Tracheal epithelial cell (primary cell): ENCODE data around the gene TNF. TPM values are rescaled to one million over a fixed set of nuclear protein-coding genes. Genes with fewer than 3 reads are reported as not detected.

Source experiments
- total RNA-seq: library from RNA; depleted of rRNA; stranded (reverse); fragments of >200 nt; gene quantifications from 2 replicates; pipeline ENCODE4 v1.2.1, GENCODE V29; 2014

TNF gene
- total RNA-seq = 4.3 TPM in 1 of 2 replicates, not detected in the other

GRCh38 chr6:31575335-31575901 is at the start of gene TNF:
TSS of gene TNF (plus strand) at chr6:31575565. CDS start at chr6:31575742, 177 bp downstream.

GRCh38 chr6:31528821-31529328 is 46.5 kb upstream of the TNF start, which contains the start of gene MCCD1:
TSS of gene MCCD1 (plus strand) at chr6:31528962. CDS start at chr6:31529015, 53 bp downstream.

GRCh38 chr6:31541658-31542521 is 33.5 kb upstream of the TNF start, which contains the start of gene DDX39B:
TSS of gene DDX39B (minus strand) at chr6:31542003. CDS start at chr6:31540532, 1,471 bp downstream.

GRCh38 chr6:31546339-31546957 is 28.9 kb upstream of the TNF start, which contains the start of gene ATP6V1G2:
TSS of gene ATP6V1G2 (minus strand) at chr6:31546608. CDS start at chr6:31546559, 49 bp downstream.

GRCh38 chr6:31546958-31547726 is 28.2 kb upstream of the TNF start, which contains the start of gene NFKBIL1:
TSS of gene NFKBIL1 (plus strand) at chr6:31547608. CDS start at chr6:31547695, 87 bp downstream.

GRCh38 chr6:31572041-31572911 is 3.1 kb upstream of the TNF start, which contains the start of gene LTA:
TSS of gene LTA (plus strand) at chr6:31572289. CDS start at chr6:31572743, 454 bp downstream.

GRCh38 chr6:31582230-31582643 is 6.9 kb downstream of the TNF start, which contains the start of gene LTB:
TSS of gene LTB (minus strand) at chr6:31582424. CDS start at chr6:31582417, 7 bp downstream.

GRCh38 chr6:31586008-31586407 is 10.6 kb downstream of the TNF start, which contains the start of gene LST1:
TSS of gene LST1 (plus strand) at chr6:31586277. CDS start at chr6:31587300, 1,023 bp downstream.

GRCh38 chr6:31614684-31615578 is 39.6 kb downstream of the TNF start, which contains the start of gene AIF1:
TSS of gene AIF1 (plus strand) at chr6:31615234. CDS start at chr6:31615330, 96 bp downstream.

GRCh38 chr6:31620586-31621319 is 45.4 kb downstream of the TNF start, which contains the start of gene PRRC2A:
TSS of gene PRRC2A (plus strand) at chr6:31620715. CDS start at chr6:31622790, 2,075 bp downstream.

Other genes with a start within 250 kb of the TNF start
- 37.1 and 164 TPM in 2 replicates for gene HLA-B, start 218.4 kb upstream of the TNF start, total RNA-seq
- gene MICA, start 172.0 kb upstream of the TNF start, total RNA-seq = 28.7 and 56.9 TPM in 2 replicates
- gene MICB, start 77.4 kb upstream of the TNF start, total RNA-seq = 4.7 and 9.9 TPM in 2 replicates
- not detected in 2 replicates for gene MCCD1, start 46.6 kb upstream of the TNF start, total RNA-seq
- gene DDX39B, start 33.6 kb upstream of the TNF start, total RNA-seq = 279 and 313 TPM in 2 replicates
- 0.21 and 1.2 TPM in 2 replicates for gene ATP6V1G2, start 29.0 kb upstream of the TNF start, total RNA-seq
- 43.6 and 54.6 TPM in 2 replicates for gene NFKBIL1, start 28.0 kb upstream of the TNF start, total RNA-seq
- not detected in 2 replicates for gene LTA, start 3.3 kb upstream of the TNF start, total RNA-seq
- gene LTB, start 6.9 kb downstream of the TNF start, total RNA-seq = 6.7 TPM in 1 of 2 replicates, not detected in the other
- not detected in 2 replicates for gene LST1, start 10.7 kb downstream of the TNF start, total RNA-seq
- gene NCR3, start 17.4 kb downstream of the TNF start, total RNA-seq = not detected in 2 replicates
- gene AIF1, start 39.7 kb downstream of the TNF start, total RNA-seq = not detected in 2 replicates
- 23.6 and 35.6 TPM in 2 replicates for gene PRRC2A, start 45.1 kb downstream of the TNF start, total RNA-seq
- 128 and 161 TPM in 2 replicates for gene BAG6, start 77.1 kb downstream of the TNF start, total RNA-seq
- 0.96 and 1.3 TPM in 2 replicates for gene APOM, start 80.3 kb downstream of the TNF start, total RNA-seq
- 26.7 and 27.1 TPM in 2 replicates for gene C6orf47, start 85.2 kb downstream of the TNF start, total RNA-seq
- 7.0 and 12.0 TPM in 2 replicates for gene GPANK1, start 89.4 kb downstream of the TNF start, total RNA-seq
- gene CSNK2B, start 90.5 kb downstream of the TNF start, total RNA-seq = 84.2 and 103 TPM in 2 replicates
- gene LY6G5B, start 94.4 kb downstream of the TNF start, total RNA-seq = under 0.01 and 0.43 TPM in 2 replicates
- not detected in 2 replicates for gene LY6G5C, start 105.5 kb downstream of the TNF start, total RNA-seq
- 25.2 and 40.2 TPM in 2 replicates for gene ABHD16A, start 127.8 kb downstream of the TNF start, total RNA-seq
- gene LY6G6F, start 131.3 kb downstream of the TNF start, total RNA-seq = not detected in 2 replicates
- gene LY6G6D, start 139.8 kb downstream of the TNF start, total RNA-seq = not detected in 2 replicates
- not detected in 2 replicates for gene LY6G6C, start 146.2 kb downstream of the TNF start, total RNA-seq
- gene MPIG6B, start 147.8 kb downstream of the TNF start, total RNA-seq = not detected in 2 replicates
- gene DDAH2, start 153.7 kb downstream of the TNF start, total RNA-seq = 11.5 and 45.8 TPM in 2 replicates
- gene CLIC1, start 161.0 kb downstream of the TNF start, total RNA-seq = 454 and 1,059 TPM in 2 replicates
- gene MSH5, start 164.4 kb downstream of the TNF start, total RNA-seq = 4.3 and 5.8 TPM in 2 replicates
- gene SAPCD1, start 187.1 kb downstream of the TNF start, total RNA-seq = not detected in 2 replicates
- 0.43 and 0.48 TPM in 2 replicates for gene VWA7, start 201.8 kb downstream of the TNF start, total RNA-seq
- 61.0 and 64.8 TPM in 2 replicates for gene VARS1, start 220.2 kb downstream of the TNF start, total RNA-seq
- 34.2 and 39.0 TPM in 2 replicates for gene LSM2, start 231.4 kb downstream of the TNF start, total RNA-seq
- gene HSPA1L, start 239.7 kb downstream of the TNF start, total RNA-seq = 0.64 and 0.72 TPM in 2 replicates
- 124 and 172 TPM in 2 replicates for gene HSPA1A, start 240.0 kb downstream of the TNF start, total RNA-seq